ENCODE measurements around the gene SLC25A51.

SLC25A51 gene

GRCh38 chr9:37880916-37881479 is 22.9 kb downstream of the SLC25A51 start:
- no peak for DNase-seq (ENCODE audit: low read depth, low spot score)
- no peak for TF ChIP-seq CTCF (IDR thresholded peaks at IDR 0.05; ENCODE audit: insufficient read depth, low read length, missing control alignments)
- POLR2A ChIA-PET = interaction anchor here (0.6 kb wide), 1 partner anchor 60 kb away, joined by 3 read pairs; no protein-coding TSS in a partner anchor
- no peak overlapping the region for H3K4me3 ChIP-seq (ENCODE audit: low read depth, low read length)
- CTCF ChIA-PET = interaction anchor here (1.4 to 1.5 kb wide), 2 partner anchors 207 to 382 kb away, joined by 3 to 5 read pairs; no protein-coding TSS in a partner anchor

DNA sequence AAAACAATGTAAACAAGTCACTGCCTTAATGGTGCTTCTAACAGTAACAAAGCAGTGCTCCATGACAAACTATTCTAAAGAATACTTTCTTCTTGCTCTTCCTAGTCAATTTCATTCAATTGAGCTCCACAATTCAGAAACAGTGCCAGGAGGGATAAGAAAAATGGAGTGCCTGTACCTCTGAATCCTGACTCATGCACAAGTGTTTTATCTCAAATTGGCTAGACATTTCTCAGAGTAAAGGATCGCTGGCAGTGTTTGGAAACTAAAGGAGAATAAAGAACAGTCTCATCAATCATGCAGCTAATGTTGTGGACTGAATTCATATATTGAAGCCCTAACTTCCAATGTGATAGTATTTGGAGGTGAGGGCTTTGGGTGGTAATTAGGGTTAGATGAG is 27.6 kb downstream of the SLC25A51 start:
- TF ChIP-seq CTCF (IDR thresholded peaks at IDR 0.05; ENCODE audit: insufficient read depth, low read length, missing control alignments) = no peak
- H3K4me3 ChIP-seq (ENCODE audit: low read depth, low read length) = no peak overlapping the region
- DNase-seq (ENCODE audit: low read depth, low spot score) = no peak
- POLR2A ChIA-PET = no interaction called here
- CTCF ChIA-PET = interaction anchor here (1.2 to 1.3 kb wide), 2 partner anchors 17 to 22 kb away, joined by 3 to 4 read pairs; no protein-coding TSS in a partner anchor

DNA sequence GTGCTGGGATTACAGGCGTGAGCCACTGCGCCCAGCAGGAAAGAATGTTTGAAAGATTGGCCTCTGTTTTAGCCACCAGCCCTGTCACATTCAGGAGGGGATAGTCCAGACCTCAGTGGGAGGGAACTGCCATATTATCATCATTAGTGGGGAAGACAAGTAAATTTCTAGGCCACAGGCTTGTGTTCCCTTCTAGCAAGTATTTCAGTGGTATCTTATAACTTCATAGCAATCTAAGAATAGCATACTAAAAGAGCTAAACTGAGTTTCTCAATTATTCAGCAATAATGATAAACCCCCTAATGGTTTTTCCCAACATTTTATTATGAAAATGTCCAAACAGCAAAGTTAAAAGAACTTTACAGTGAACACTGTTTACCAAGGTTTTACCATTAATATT is 30.0 kb downstream of the SLC25A51 start:
- ChIA-PET POLR2A (no interaction called here), CTCF (no interaction called here)
- DNase-seq (ENCODE audit: low read depth, low spot score) = no peak
- no peak overlapping the region for H3K4me3 ChIP-seq (ENCODE audit: low read depth, low read length)
- no peak for TF ChIP-seq CTCF (IDR thresholded peaks at IDR 0.05; ENCODE audit: insufficient read depth, low read length, missing control alignments)

DNA sequence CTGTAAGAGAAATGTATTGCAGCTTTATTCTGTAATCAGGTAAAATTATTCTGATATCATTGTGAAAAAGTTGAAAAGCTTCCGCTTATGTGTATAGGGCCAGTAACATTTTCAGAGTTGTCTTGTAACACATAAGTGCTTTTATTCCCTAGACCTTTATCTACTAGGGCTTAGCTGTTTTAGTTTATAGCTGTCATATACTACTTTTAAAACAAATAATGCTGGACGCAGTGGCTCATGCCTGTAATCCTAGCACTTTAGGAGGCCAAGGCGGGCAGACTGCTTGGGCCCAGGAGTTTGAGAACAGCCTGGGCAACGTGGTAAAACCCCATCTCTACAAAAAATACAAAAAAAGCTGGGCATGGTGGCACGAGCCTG is 33.1 kb downstream of the SLC25A51 start:
- TF ChIP-seq CTCF (IDR thresholded peaks at IDR 0.05; ENCODE audit: insufficient read depth, low read length, missing control alignments) = no peak
- no peak for DNase-seq (ENCODE audit: low read depth, low spot score)
- ChIA-PET CTCF (interaction anchor here (3.9 kb wide), 1 partner anchor 12 kb away, joined by 15 read pairs; no protein-coding TSS in a partner anchor), POLR2A (no interaction called here)
- no peak overlapping the region for H3K4me3 ChIP-seq (ENCODE audit: low read depth, low read length)

GRCh38 chr9:37870081-37870798 is 33.7 kb downstream of the SLC25A51 start:
- no peak for DNase-seq (ENCODE audit: low read depth, low spot score)
- TF ChIP-seq CTCF (IDR thresholded peaks at IDR 0.05; ENCODE audit: insufficient read depth, low read length, missing control alignments) = no peak
- ChIA-PET CTCF (interaction anchor here (3.9 kb wide), 1 partner anchor 11 kb away, joined by 15 read pairs; no protein-coding TSS in a partner anchor), POLR2A (no interaction called here)
- no peak overlapping the region for H3K4me3 ChIP-seq (ENCODE audit: low read depth, low read length)

- ChIA-PET CTCF (interaction anchor here (0.8 kb wide), 1 partner anchor 10 kb away, joined by 3 read pairs; no protein-coding TSS in a partner anchor), POLR2A (no interaction called here)
- no peak for DNase-seq (ENCODE audit: low read depth, low spot score)
- H3K4me3 ChIP-seq (ENCODE audit: low read depth, low read length) = no peak overlapping the region
- no peak for TF ChIP-seq CTCF (IDR thresholded peaks at IDR 0.05; ENCODE audit: insufficient read depth, low read length, missing control alignments)
These were observed 41.4 kb downstream of the SLC25A51 start for GRCh38 chr9:37862530-37862929.
